PFSK-1 (cell line): Measurements from ENCODE around the gene STYK1.

Experiments used
- POLR2AphosphoS5 ChIP-seq: IDR thresholded peaks from 2 replicates; pipeline ENCODE4 v1.6.1; 2012; ENCODE audit warnings: low read depth, mild to moderate bottlenecking, control low read depth, low read length, moderate library complexity
- REST ChIP-seq, 2 experiments: IDR thresholded peaks; 2 replicates each; pipeline versions ENCODE4 v1.6.1 to v1.8.0; 2011 to 2012; ENCODE audit warnings: low read depth in 2 of 2, low read length in 2 of 2, control low read depth in 1 of 2, inconsistent platforms in 1 of 2, mild to moderate bottlenecking in 1 of 2, moderate library complexity in 1 of 2; ENCODE audit not compliant: insufficient read depth in 1 of 2
- SIN3A ChIP-seq: IDR thresholded peaks from 2 replicates; pipeline ENCODE4 v1.6.1; 2012; ENCODE audit warnings: mild to moderate bottlenecking, low read length, moderate library complexity, borderline replicate concordance; ENCODE audit not compliant: insufficient read depth
- TAF1 ChIP-seq: IDR thresholded peaks from 2 replicates; pipeline ENCODE4 v1.6.1; 2012; ENCODE audit warnings: low read length, control low read depth, borderline replicate concordance; ENCODE audit not compliant: insufficient read depth

GRCh38 chr12:10641735-10642500 is 31.9 kb downstream of the STYK1 start:
- TF ChIP-seq SIN3A (no peak), TAF1 (no peak), POLR2AphosphoS5 (no peak), REST (IDR thresholded peaks at IDR 0.05; ENCODE audit: insufficient read depth in 1 of 2, low read depth in 2 of 2, low read length in 2 of 2) (no peak)
